ENCODE measurements around the gene IL32.
A peak's percentile ranks its signal among the peaks of the same experiment; 100 is the strongest.

The IL32 gene

DNA sequence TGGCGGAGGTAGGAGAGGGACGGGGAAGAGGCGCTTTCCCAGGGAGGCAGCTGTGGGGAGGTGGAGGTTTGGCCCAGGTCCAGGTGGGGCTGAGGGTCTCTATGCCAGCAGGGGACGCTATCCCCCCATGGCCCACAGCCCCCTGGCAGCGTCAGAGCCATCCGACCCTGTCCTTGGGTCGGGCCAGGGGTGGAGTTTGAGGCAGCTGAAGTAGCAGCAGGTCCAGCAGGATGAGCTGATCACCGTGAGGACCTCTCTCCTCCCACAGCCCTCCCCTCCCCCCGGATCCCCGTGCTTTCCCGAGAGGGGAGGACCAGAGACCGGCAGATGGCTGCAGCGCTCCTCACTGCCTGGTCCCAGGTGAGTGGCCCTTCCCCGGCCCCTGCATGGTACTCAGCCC, 50.1 kb downstream of the IL32 start:
- no peak for DNase-seq (ENCODE audit: low spot score)

GRCh38 chr16:3118204-3118790, 52.9 kb downstream of the IL32 start:
- peak; percentile 2 for DNase-seq (ENCODE audit: low spot score)

GRCh38 chr16:3118846-3119245, 53.4 kb downstream of the IL32 start:
- DNase-seq (ENCODE audit: low spot score), result peak; percentile 5
